Effector memory CD4-positive, alpha-beta T cell (primary cell): ENCODE results near the gene DCAKD.

ENCODE experiments used
- DNase-seq, 3 donors: peaks; one replicate each; pipeline ENCODE4 v3.0.0-alpha.2; 2020
- H3K27ac ChIP-seq: 2 replicates; pipeline ENCODE4 v1.7.0; 2013; ENCODE audit warnings: mild to moderate bottlenecking, low read length, moderate library complexity; ENCODE audit not compliant: insufficient read depth, poor library complexity, severe bottlenecking
- H3K27me3 ChIP-seq: replicated peaks from 2 replicates; pipeline ENCODE4 v1.7.0; 2013; ENCODE audit warnings: mild to moderate bottlenecking, low read length; ENCODE audit not compliant: insufficient read depth, control insufficient read depth, poor library complexity, severe bottlenecking
- H3K36me3 ChIP-seq: 2 replicates; pipeline ENCODE4 v1.7.0; 2013; ENCODE audit warnings: mild to moderate bottlenecking, low read length, moderate library complexity; ENCODE audit not compliant: control insufficient read depth, insufficient read depth
- H3K4me1 ChIP-seq: 2 replicates; pipeline ENCODE4 v1.7.0; 2013; ENCODE audit warnings: low read length, mild to moderate bottlenecking; ENCODE audit not compliant: control insufficient read depth, insufficient read depth, poor library complexity, severe bottlenecking
- H3K4me3 ChIP-seq: 2 replicates; pipeline ENCODE4 v1.7.0; 2013; ENCODE audit warnings: low read length, low read depth, mild to moderate bottlenecking; ENCODE audit not compliant: insufficient read depth, poor library complexity, severe bottlenecking
- H3K9me3 ChIP-seq: 2 replicates; pipeline ENCODE4 v1.7.0; 2013; ENCODE audit warnings: mild to moderate bottlenecking, low read length, moderate library complexity; ENCODE audit not compliant: control insufficient read depth
- total RNA-seq, 3 donors: gene quantifications; one replicate each; lab custom pipeline; 2026; lab: John Stamatoyannopoulos, UW

DCAKD gene
- total RNA-seq: 13.1 to 18.0 (median 14.5) reads per million in 3 donors

DNA sequence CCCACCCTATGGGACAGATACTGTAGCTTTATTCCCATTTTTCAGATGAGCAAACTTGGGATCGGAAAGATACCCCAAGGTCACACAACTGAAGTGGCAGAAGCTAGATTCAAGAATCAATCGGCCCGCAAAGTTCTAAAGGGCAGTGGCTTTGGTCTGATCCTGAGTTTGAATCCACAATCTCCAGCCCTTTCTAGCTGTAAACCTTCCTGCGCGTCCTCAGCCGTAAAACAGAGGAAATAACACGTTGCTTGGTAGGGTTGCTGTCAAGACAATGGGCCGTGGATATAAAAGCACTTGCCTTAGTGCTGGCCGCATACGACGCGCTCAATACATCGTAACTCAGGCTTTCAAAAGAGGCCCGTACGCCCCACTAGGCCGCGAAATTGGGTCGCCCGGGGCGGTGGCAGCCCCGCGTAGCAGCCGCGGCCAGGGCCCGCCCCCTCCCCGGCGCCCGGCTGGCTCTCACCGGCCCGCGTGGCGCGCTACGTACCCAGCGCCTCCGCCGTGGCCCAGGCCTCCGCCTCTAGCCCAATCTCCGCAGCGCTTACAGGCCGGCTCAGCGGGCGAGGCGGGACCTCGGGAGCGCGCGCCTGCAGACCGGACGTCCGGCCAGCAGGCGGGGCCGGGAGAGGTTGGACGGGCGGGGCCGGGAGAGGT is at the start of gene DCAKD:
Gene DCAKD, minus strand, starts transcription at position 573 of the 660 bp plus-strand sequence. CDS start 16,747 bp downstream, outside the sequence.
- H3K4me1 ChIP-seq: peaks cover 14% of the 10 kb centered on the region
- H3K36me3 ChIP-seq: no peaks in the 10 kb centered on the region
- H3K27ac ChIP-seq: peak within 1 kb of the TSS; percentile 87
- no peaks in the 10 kb centered on the region for H3K9me3 ChIP-seq
- no peaks in the 10 kb centered on the region for H3K27me3 ChIP-seq
- peak within 1 kb of the TSS; percentile 57 for H3K4me3 ChIP-seq
- peak; percentile 83 to 88 (median 84) for DNase-seq

DNA sequence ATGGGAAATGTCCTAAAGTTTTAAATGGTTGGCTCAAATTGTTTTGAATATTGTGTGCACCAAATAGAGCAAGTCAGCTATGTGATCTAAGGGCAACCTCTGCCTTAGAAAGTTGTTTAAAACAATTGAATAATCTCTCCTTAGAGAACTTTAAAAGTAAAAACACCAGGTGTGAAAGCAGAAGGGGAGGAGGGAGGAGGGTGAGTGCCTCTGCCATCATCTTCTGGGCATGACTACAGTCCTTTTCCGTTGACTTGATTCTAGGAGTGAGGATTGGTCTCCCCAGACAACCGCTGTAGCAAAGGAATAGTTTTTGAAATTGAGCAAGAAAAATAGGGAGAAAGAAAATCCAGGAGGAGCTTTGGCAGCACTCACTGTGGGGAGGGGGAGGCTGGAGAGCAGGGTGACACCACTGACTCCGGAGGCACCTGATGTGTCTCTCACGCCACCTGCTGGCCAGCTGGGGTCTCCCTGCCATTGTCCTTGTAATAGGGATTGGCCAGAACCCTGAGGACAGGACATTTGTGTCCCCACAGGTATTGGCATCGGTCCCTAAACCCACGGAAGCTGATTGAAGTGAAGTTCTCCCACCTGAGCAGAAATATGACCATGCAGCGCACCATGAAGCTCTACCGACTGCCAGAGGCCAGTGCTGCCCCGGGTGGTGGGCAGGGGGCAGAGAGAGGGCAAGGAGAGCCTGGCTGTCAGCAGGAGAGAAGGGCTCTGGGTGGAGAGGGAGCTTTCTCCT is 47.6 kb upstream of the DCAKD start:
- H3K4me3 ChIP-seq: no peak overlapping the region
- no peaks in the 10 kb centered on the region for H3K4me1 ChIP-seq
- H3K27ac ChIP-seq: no peak overlapping the region
- H3K27me3 ChIP-seq: no peaks in the 10 kb centered on the region
- H3K36me3 ChIP-seq: peaks cover 74% of the 10 kb centered on the region
- DNase-seq: peak; percentile 26 to 56 (median 51)
- H3K9me3 ChIP-seq: no peaks in the 10 kb centered on the region

GRCh38 chr17:45098081-45098868 is 46.8 kb upstream of the DCAKD start:
- Histone ChIP-seq H3K27me3 (no peaks in the 10 kb centered on the region), H3K27ac (no peak overlapping the region), H3K4me3 (no peak overlapping the region), H3K36me3 (peaks cover 74% of the 10 kb centered on the region), H3K4me1 (no peaks in the 10 kb centered on the region), H3K9me3 (no peaks in the 10 kb centered on the region)
- no peak for DNase-seq

DNA sequence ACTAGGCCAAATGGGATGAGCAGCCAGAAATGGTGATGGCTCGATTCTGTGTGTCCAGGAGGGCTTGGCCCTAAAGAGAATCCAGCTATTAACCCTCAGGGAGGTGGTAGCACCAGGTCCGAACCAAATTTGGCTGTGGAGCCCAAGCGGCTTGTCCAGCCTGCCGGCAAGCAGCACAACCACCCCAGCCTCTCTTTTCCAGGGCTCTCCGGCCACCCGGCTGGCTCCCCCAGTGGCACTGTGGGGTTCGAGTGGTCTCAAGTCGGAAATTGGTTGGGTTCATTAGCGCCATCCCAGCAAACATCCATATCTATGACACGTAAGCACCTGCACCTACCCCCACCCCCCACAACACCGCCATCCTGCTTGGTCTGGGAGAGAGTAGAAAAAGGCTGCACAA is 45.5 kb upstream of the DCAKD start:
- no peaks in the 10 kb centered on the region for H3K4me1 ChIP-seq
- H3K36me3 ChIP-seq: peaks cover 69% of the 10 kb centered on the region

GRCh38 chr17:45096141-45096540 is 44.7 kb upstream of the DCAKD start:
- Histone ChIP-seq H3K4me3 (no peak overlapping the region), H3K27ac (no peak overlapping the region), H3K27me3 (no peaks in the 10 kb centered on the region), H3K9me3 (no peaks in the 10 kb centered on the region), H3K4me1 (no peaks in the 10 kb centered on the region), H3K36me3 (peaks cover 70% of the 10 kb centered on the region)
- no peak for DNase-seq

More for the DNA sequence above, 45.5 kb upstream of the DCAKD start:
- H3K9me3 ChIP-seq: no peaks in the 10 kb centered on the region
- no peak overlapping the region for H3K27ac ChIP-seq
- no peak for DNase-seq
- no peak overlapping the region for H3K4me3 ChIP-seq
- H3K27me3 ChIP-seq: no peaks in the 10 kb centered on the region

DNA sequence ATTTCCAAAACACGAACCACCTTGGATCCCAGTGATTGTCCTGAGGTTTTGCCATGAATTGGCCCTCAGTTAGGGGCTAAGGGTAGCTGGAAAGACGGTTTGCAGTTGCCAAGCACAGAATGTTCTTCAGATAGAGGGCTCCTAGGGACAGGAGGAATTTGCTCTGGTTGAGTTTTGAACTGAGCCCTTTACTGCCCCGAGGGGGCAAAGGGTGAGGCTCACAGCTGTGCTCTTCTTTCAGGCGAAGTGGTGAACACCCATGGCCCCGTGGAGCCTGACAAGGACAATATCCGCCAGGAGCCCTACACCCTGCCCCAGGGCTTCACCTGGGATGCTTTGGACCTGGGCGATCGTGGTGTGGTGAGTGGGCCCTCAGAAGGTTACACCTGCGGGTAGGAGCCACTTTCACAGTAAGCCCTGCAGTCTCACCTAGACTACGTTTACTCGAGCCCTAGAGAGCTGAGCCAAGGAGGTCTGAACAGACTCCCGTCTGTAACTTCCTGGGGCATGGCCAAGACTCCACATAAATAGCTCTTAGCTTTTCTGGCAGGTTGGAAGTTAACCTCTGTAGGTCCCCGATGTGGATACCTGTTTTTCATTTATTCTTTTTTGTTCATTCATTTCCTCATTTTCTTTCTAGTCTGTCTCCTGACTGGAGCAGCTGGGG is 42.1 kb upstream of the DCAKD start:
- Histone ChIP-seq H3K4me3 (no peak overlapping the region), H3K4me1 (no peaks in the 10 kb centered on the region), H3K27ac (no peak overlapping the region), H3K36me3 (peaks cover 77% of the 10 kb centered on the region), H3K9me3 (no peaks in the 10 kb centered on the region), H3K27me3 (no peaks in the 10 kb centered on the region)
- DNase-seq: no peak

- Histone ChIP-seq H3K36me3 (peaks cover 75% of the 10 kb centered on the region), H3K9me3 (no peaks in the 10 kb centered on the region), H3K27me3 (no peaks in the 10 kb centered on the region), H3K27ac (no peak overlapping the region), H3K4me1 (no peaks in the 10 kb centered on the region), H3K4me3 (no peak overlapping the region)
- DNase-seq: no peak
Observed at GRCh38 chr17:45092911-45093430, 41.5 kb upstream of the DCAKD start.

DNA sequence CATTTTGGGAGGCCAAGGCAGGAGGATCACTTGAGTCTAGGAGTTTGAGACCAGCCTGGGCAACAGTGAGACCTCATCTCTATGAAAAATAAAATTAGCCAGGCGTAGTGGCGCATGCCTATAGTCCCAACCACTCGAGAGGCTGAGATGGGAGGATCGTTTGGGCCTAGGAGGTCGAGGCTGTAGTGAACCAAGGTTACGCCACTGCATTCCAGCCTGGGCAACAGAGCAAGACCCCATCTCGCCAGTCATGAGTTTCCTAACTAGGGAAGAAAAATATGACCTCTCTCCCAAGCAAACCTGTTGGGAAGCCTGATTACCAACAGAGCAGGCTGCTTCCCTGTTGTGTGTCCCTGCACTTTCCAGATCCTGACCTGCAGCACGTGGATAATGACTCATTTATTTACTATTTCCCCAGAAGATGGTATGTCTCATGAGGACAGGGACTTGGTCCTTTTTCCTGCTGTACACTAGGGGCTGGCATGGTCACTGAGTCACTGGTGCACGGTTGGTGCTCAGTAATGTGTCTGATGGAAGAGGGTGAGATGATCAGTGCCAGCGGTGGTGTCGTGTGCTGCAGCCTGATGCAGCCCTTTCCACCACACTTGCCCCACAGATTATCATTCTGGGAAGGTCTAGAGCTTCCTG is 40.5 kb upstream of the DCAKD start:
- H3K4me3 ChIP-seq: no peak overlapping the region
- DNase-seq: no peak
- no peaks in the 10 kb centered on the region for H3K9me3 ChIP-seq
- H3K27ac ChIP-seq: no peak overlapping the region
- H3K4me1 ChIP-seq: no peaks in the 10 kb centered on the region
- peaks cover 75% of the 10 kb centered on the region for H3K36me3 ChIP-seq
- no peaks in the 10 kb centered on the region for H3K27me3 ChIP-seq

- DNase-seq: no peak
- no peak overlapping the region for H3K27ac ChIP-seq
- peaks cover 71% of the 10 kb centered on the region for H3K36me3 ChIP-seq
Observed at GRCh38 chr17:45090711-45091110, 39.3 kb upstream of the DCAKD start.

More at GRCh38 chr17:45090711-45091110, 39.3 kb upstream of the DCAKD start:
- H3K27me3 ChIP-seq: no peaks in the 10 kb centered on the region
- H3K4me1 ChIP-seq: no peaks in the 10 kb centered on the region
- no peak overlapping the region for H3K4me3 ChIP-seq
- H3K9me3 ChIP-seq: no peaks in the 10 kb centered on the region
